ENCODE results near the gene YPEL3. TPM values are rescaled to one million over a fixed set of nuclear protein-coding genes. Genes with fewer than 3 reads are reported as not detected.

YPEL3 gene
- total RNA-seq, 2 experiments from 2014 or later: 154 to 166 TPM

DNA sequence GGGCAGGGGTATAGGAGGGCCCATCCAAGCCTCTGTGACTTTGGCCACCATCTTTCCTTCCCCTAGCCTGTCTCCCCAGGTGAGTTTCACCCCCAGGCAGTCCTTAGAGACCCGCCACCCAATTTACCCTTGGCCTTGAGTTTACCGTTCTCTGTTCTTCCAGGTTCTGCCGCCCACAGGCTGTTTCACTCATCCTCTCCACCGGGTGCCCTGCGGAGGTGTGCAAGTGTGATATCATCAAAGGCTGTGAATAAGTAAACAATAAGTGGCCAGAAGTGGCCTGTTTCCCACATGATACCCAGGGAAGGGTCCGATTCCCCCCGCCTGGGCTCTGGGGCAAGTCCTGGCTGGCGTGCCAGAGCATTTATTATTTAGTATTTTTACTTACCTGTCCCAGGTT lies 49.8 kb downstream of the YPEL3 start:
- Histone ChIP-seq H3K27me3 (ENCODE audit: control insufficient read depth in 1 of 2, insufficient read depth in 2 of 2, low read length in 2 of 2) (no peaks in the 10 kb centered on the region), H3K36me3 (ENCODE audit: insufficient read depth, low read length) (no peaks in the 10 kb centered on the region), H3K9me3 (ENCODE audit: control insufficient read depth in 1 of 2, insufficient read depth in 1 of 2, low read length in 2 of 2) (no peaks in the 10 kb centered on the region), H3K4me1 (ENCODE audit: insufficient read depth, low read length) (no peaks in the 10 kb centered on the region), H3K4me3 (ENCODE audit: low read length) (no peak overlapping the region), H3K27ac (ENCODE audit: low read depth in 1 of 2, low read length in 2 of 2) (no peak overlapping the region)
- Mint-ChIP-seq H3K27me3 (no peaks in the 10 kb centered on the region), H3K4me3 (no peak overlapping the region), H3K9me3 (no peaks in the 10 kb centered on the region), H3K36me3 (ENCODE audit: low read depth) (no peaks in the 10 kb centered on the region), H3K4me1 (ENCODE audit: low read depth) (no peaks in the 10 kb centered on the region), H3K27ac (no peak overlapping the region)
- intact Hi-C loops (cut with DNase I, micrococcal nuclease): loop anchor here in 1 of 2 experiments (10.0 kb wide), 1 partner anchor 589 kb away; no protein-coding TSS in a partner anchor
- POLR2A ChIA-PET: no interaction called here
- CTCF ChIA-PET: no interaction called here
- TF ChIP-seq, protein P1, sequence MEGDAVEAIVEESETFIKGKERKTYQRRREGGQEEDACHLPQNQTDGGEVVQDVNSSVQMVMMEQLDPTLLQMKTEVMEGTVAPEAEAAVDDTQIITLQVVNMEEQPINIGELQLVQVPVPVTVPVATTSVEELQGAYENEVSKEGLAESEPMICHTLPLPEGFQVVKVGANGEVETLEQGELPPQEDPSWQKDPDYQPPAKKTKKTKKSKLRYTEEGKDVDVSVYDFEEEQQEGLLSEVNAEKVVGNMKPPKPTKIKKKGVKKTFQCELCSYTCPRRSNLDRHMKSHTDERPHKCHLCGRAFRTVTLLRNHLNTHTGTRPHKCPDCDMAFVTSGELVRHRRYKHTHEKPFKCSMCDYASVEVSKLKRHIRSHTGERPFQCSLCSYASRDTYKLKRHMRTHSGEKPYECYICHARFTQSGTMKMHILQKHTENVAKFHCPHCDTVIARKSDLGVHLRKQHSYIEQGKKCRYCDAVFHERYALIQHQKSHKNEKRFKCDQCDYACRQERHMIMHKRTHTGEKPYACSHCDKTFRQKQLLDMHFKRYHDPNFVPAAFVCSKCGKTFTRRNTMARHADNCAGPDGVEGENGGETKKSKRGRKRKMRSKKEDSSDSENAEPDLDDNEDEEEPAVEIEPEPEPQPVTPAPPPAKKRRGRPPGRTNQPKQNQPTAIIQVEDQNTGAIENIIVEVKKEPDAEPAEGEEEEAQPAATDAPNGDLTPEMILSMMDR (IDR thresholded peaks at IDR 0.05): no peak
- DNase-seq (no peak), ATAC-seq (ENCODE audit: poor library complexity) (no peak)

Other genes with a start within 250 kb of the YPEL3 start
- 10 to 100 TPM; 25.7 to 27.0 TPM for gene CDIPT, start 233.0 kb downstream of the YPEL3 start, total RNA-seq
- gene SEZ6L2, start 196.7 kb downstream of the YPEL3 start, total RNA-seq: not detected
- gene ASPHD1, start 195.7 kb downstream of the YPEL3 start, total RNA-seq: not detected
- gene KCTD13, start 170.0 kb downstream of the YPEL3 start, total RNA-seq: 10 to 100 TPM; 40.0 to 43.8 TPM
- gene TMEM219, start 134.1 kb downstream of the YPEL3 start, total RNA-seq: 10 to 100 TPM; 56.9 to 63.3 TPM
- gene TAOK2, start 122.3 kb downstream of the YPEL3 start, total RNA-seq: 10 to 100 TPM; 13.1 to 14.1 TPM
- 10 to 100 TPM in 1 of 2 experiments, 1 to 10 TPM in 1; 8.5 to 11.8 TPM for gene HIRIP3, start 100.6 kb downstream of the YPEL3 start, total RNA-seq
- 10 to 100 TPM; 54.6 to 57.6 TPM for gene INO80E, start 100.0 kb downstream of the YPEL3 start, total RNA-seq
- gene DOC2A, start 85.2 kb downstream of the YPEL3 start, total RNA-seq: under 1 TPM; 0.14 TPM
- not detected for gene C16orf92, start 73.0 kb downstream of the YPEL3 start, total RNA-seq
- not detected for gene TLCD3B, start 64.9 kb downstream of the YPEL3 start, total RNA-seq
- 100 to 1,000 TPM; 390 to 396 TPM for gene ALDOA, start 30.5 kb downstream of the YPEL3 start, total RNA-seq
- gene PPP4C, start 20.2 kb downstream of the YPEL3 start, total RNA-seq: 10 to 100 TPM; 83.9 to 87.3 TPM
- gene TBX6, start 4.3 kb downstream of the YPEL3 start, total RNA-seq: under 1 TPM; 0.42 to 0.47 TPM
- gene GDPD3, start 17.3 kb upstream of the YPEL3 start, total RNA-seq: 1 to 10 TPM; 5.2 to 6.4 TPM
- gene MAPK3, start 27.0 kb upstream of the YPEL3 start, total RNA-seq: 10 to 100 TPM; 49.0 to 51.5 TPM
- 100 to 1,000 TPM; 411 to 416 TPM for gene CORO1A, start 87.4 kb upstream of the YPEL3 start, total RNA-seq
- 10 to 100 TPM; 41.3 to 46.3 TPM for gene BOLA2B, start 97.5 kb upstream of the YPEL3 start, total RNA-seq
- gene SLX1A, start 97.7 kb upstream of the YPEL3 start, total RNA-seq: 10 to 100 TPM; 18.4 to 28.0 TPM
- 10 to 100 TPM; 15.0 to 16.1 TPM for gene SULT1A3, start 103.0 kb upstream of the YPEL3 start, total RNA-seq
- gene NPIPB13, start 152.3 kb upstream of the YPEL3 start, total RNA-seq: 10 to 100 TPM; 10.8 to 12.2 TPM

Data from CD4-positive, alpha-beta T cell (primary cell).